SK-N-SH treated with all-trans-retinoic acid at 6 μM for 48 hours (cell line): ENCODE data around the gene CCDC30.

Experiments
- BACH2 ChIP-seq: fragments of 250-450 bp; sonication (Bioruptor Pico); IDR thresholded peaks from 2 replicates; pipeline ENCODE4 v1.9.0; 2021; ENCODE audit warnings: mild to moderate bottlenecking, borderline replicate concordance
- CSDC2 ChIP-seq: fragments of 250-450 bp; sonication (Bioruptor Pico); IDR thresholded peaks from 2 replicates; pipeline ENCODE4 v1.5.0; 2020; ENCODE audit warnings: mild to moderate bottlenecking, moderate library complexity
- ISL1 ChIP-seq: fragments of 250-450 bp; sonication (Bioruptor Pico); IDR thresholded peaks from 2 replicates; pipeline ENCODE4 v2.1.2; 2022; ENCODE audit warnings: mild to moderate bottlenecking, moderate library complexity
- RARB ChIP-seq: fragments of 250-450 bp; sonication (Bioruptor Pico); IDR thresholded peaks from 2 replicates; pipeline ENCODE4 v1.8.0; 2021; ENCODE audit warnings: mild to moderate bottlenecking, moderate library complexity
- TCF4 ChIP-seq: fragments of 250-450 bp; sonication (Bioruptor Pico); IDR thresholded peaks from 2 replicates; pipeline ENCODE4 v1.8.0; 2021; ENCODE audit warnings: mild to moderate bottlenecking, moderate library complexity, borderline replicate concordance
- TOX ChIP-seq: fragments of 250-450 bp; sonication (Bioruptor Pico); IDR thresholded peaks from 2 replicates; pipeline ENCODE4 v1.8.0; 2021; ENCODE audit warnings: mild to moderate bottlenecking, moderate library complexity, borderline replicate concordance
- ZFP3 ChIP-seq: fragments of 250-450 bp; sonication (Bioruptor Pico); IDR thresholded peaks from 2 replicates; pipeline ENCODE4 v1.5.0; 2020; ENCODE audit warnings: mild to moderate bottlenecking, moderate library complexity
- ZFP30 ChIP-seq: fragments of 450-650 bp; formaldehyde crosslinking; IDR thresholded peaks from 2 replicates; pipeline ENCODE4 v1.5.0; 2022; ENCODE audit warnings: mild to moderate bottlenecking, moderate library complexity
- TF ChIP-seq, protein P1 (sequence below): fragments of 250-450 bp; sonication (Bioruptor Pico); IDR thresholded peaks from 2 replicates; pipeline ENCODE4 v1.5.1; 2021; ENCODE audit warnings: mild to moderate bottlenecking, moderate library complexity
- TF ChIP-seq, protein P2 (sequence below): fragments of 250-450 bp; sonication (Bioruptor Pico); IDR thresholded peaks from 2 replicates; pipeline ENCODE4 v1.8.0; 2020; ENCODE audit warnings: mild to moderate bottlenecking, moderate library complexity, borderline replicate concordance
- TF ChIP-seq, protein P3 (sequence below): fragments of 250-450 bp; sonication (Bioruptor Pico); IDR thresholded peaks from 2 replicates; pipeline ENCODE4 v1.5.1; 2020; ENCODE audit warnings: low read depth, mild to moderate bottlenecking, moderate library complexity
- TF ChIP-seq, protein P4 (sequence below): fragments of 250-450 bp; sonication (Bioruptor Pico); IDR thresholded peaks from 2 replicates; pipeline ENCODE4 v1.5.0; 2020; ENCODE audit warnings: mild to moderate bottlenecking, moderate library complexity

DNA sequence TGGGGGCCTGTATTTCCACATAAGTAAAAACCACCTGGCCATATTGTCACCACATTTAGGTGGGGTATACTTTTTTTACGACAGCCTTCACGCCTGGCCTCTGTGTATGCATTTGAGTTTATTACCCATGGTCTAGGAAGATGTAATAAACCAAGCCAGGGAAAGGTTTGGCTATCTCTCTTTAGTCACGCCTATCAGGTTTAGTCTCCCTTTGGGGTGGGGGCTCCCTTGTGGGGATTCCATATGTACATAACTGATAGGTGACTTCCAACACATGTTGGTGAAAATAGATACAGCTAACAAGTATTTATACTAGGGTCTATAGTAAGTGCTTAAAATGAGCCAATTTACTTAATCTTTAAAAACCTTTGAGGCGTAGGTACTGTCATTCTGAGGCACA lies 223.3 kb downstream of the CCDC30 start:
- TF ChIP-seq RARB (CRISPR knock-in tag): no peak
- no peak for TF ChIP-seq TCF4 (CRISPR knock-in tag)
- no peak for TF ChIP-seq TOX (CRISPR knock-in tag)
- TF ChIP-seq, protein P1, sequence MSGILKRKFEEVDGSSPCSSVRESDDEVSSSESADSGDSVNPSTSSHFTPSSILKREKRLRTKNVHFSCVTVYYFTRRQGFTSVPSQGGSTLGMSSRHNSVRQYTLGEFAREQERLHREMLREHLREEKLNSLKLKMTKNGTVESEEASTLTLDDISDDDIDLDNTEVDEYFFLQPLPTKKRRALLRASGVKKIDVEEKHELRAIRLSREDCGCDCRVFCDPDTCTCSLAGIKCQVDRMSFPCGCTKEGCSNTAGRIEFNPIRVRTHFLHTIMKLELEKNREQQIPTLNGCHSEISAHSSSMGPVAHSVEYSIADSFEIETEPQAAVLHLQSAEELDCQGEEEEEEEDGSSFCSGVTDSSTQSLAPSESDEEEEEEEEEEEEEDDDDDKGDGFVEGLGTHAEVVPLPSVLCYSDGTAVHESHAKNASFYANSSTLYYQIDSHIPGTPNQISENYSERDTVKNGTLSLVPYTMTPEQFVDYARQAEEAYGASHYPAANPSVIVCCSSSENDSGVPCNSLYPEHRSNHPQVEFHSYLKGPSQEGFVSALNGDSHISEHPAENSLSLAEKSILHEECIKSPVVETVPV (CRISPR knock-in tag): no peak
- TF ChIP-seq, protein P2, sequence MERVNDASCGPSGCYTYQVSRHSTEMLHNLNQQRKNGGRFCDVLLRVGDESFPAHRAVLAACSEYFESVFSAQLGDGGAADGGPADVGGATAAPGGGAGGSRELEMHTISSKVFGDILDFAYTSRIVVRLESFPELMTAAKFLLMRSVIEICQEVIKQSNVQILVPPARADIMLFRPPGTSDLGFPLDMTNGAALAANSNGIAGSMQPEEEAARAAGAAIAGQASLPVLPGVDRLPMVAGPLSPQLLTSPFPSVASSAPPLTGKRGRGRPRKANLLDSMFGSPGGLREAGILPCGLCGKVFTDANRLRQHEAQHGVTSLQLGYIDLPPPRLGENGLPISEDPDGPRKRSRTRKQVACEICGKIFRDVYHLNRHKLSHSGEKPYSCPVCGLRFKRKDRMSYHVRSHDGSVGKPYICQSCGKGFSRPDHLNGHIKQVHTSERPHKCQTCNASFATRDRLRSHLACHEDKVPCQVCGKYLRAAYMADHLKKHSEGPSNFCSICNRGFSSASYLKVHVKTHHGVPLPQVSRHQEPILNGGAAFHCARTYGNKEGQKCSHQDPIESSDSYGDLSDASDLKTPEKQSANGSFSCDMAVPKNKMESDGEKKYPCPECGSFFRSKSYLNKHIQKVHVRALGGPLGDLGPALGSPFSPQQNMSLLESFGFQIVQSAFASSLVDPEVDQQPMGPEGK (CRISPR knock-in tag): no peak
- TF ChIP-seq ZFP3 (CRISPR knock-in tag): no peak
- no peak for TF ChIP-seq CSDC2
- TF ChIP-seq, protein P3, sequence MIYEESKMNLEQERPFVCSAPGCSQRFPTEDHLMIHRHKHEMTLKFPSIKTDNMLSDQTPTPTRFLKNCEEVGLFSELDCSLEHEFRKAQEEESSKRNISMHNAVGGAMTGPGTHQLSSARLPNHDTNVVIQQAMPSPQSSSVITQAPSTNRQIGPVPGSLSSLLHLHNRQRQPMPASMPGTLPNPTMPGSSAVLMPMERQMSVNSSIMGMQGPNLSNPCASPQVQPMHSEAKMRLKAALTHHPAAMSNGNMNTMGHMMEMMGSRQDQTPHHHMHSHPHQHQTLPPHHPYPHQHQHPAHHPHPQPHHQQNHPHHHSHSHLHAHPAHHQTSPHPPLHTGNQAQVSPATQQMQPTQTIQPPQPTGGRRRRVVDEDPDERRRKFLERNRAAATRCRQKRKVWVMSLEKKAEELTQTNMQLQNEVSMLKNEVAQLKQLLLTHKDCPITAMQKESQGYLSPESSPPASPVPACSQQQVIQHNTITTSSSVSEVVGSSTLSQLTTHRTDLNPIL: no peak
- no peak for TF ChIP-seq BACH2
- TF ChIP-seq ZFP30: no peak
- TF ChIP-seq ISL1 (CRISPR knock-in tag): no peak
- TF ChIP-seq, protein P4, sequence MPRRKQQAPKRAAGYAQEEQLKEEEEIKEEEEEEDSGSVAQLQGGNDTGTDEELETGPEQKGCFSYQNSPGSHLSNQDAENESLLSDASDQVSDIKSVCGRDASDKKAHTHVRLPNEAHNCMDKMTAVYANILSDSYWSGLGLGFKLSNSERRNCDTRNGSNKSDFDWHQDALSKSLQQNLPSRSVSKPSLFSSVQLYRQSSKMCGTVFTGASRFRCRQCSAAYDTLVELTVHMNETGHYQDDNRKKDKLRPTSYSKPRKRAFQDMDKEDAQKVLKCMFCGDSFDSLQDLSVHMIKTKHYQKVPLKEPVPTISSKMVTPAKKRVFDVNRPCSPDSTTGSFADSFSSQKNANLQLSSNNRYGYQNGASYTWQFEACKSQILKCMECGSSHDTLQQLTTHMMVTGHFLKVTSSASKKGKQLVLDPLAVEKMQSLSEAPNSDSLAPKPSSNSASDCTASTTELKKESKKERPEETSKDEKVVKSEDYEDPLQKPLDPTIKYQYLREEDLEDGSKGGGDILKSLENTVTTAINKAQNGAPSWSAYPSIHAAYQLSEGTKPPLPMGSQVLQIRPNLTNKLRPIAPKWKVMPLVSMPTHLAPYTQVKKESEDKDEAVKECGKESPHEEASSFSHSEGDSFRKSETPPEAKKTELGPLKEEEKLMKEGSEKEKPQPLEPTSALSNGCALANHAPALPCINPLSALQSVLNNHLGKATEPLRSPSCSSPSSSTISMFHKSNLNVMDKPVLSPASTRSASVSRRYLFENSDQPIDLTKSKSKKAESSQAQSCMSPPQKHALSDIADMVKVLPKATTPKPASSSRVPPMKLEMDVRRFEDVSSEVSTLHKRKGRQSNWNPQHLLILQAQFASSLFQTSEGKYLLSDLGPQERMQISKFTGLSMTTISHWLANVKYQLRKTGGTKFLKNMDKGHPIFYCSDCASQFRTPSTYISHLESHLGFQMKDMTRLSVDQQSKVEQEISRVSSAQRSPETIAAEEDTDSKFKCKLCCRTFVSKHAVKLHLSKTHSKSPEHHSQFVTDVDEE: no peak
